DMS153 (cell line): ENCODE data around the gene GPC5.

Experiments used
- DNase-seq: peaks from one replicate; lab custom pipeline; 2025; lab: John Stamatoyannopoulos, UW

GPC5 gene

DNA sequence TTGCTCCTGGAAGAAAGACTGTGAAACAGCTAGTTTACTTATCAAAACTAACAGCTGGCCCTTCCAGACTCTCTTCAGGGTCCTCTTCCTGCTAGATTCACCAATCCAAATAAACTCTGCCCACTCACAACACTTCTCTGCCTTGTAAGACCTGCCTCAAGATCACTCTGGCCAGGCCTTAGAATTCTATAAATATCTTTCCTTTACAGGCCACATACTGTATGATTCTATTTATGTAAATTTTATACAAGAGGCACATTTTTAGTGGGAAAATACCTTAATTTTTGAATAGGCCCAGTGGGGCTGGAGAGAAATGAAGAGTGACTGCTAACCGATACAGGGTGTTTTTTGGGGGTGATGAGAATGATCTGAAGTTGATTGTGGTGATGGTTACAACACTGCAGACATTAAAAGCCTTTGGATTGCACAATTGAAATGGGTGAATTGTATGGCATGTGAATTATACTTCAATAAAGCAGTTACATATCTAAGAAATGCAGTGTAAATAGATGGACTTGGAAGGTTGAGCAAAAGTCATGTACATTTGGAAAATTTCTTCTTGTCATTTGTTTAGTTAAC is 141.8 kb downstream of the GPC5 start:
- DNase-seq: no peak

DNA sequence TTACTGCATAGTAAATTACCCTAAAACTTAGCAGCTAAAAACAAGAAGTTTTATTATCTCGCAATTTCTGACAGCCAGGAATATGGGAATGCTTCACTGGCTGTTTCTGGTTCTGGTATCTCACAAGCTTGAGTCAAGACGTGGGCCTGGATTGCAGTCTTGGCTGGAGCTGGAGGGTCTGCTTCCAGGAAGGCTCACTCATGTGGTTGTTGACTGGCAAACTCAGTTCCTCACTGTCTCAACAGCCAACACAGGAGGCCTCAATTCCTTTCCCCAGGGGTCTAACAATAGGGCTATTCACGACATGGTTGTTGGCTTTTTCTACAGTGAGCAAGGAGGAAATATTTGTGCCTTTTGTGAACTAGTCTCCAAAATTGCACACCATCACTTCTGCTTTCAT is 146.3 kb downstream of the GPC5 start:
- DNase-seq: no peak

DNA sequence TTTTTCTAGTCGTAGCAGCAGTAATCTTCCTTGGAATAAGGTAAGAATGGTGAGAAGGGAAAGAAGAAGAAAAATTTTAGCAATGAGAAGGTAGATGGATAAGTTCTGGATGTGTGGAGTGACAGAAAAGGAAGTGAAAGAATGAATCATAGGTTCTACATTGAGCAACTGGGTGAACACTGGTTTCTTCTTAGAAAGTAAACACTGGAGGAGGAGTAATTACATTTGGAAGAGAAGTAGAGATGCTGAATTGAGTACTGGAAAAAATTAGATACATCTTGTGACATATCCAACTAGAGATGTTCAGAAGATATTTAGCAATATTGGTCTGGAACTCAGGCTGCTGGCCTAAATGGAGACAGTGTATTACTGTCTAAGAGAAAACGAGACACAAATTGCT is 148.5 kb downstream of the GPC5 start:
- DNase-seq: no peak

DNA sequence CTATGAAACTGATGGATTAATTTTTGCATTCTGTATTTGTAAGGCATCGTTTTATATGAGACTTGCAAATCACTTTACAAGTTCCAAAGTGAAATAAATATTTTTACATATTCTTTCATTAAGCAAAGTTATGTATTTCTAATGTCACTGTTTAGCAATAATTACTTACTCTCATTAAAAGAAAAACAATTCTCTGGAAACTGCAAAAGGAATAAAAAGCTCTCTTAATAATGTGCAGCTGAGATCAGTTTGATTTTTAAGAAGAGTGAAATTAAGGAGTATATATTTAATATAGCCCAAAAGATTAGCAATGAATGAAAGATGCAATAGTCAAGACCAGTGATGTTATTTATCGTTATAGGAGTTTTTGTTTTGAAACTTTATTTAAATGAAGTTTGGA is 155.2 kb downstream of the GPC5 start:
- no peak for DNase-seq

DNA sequence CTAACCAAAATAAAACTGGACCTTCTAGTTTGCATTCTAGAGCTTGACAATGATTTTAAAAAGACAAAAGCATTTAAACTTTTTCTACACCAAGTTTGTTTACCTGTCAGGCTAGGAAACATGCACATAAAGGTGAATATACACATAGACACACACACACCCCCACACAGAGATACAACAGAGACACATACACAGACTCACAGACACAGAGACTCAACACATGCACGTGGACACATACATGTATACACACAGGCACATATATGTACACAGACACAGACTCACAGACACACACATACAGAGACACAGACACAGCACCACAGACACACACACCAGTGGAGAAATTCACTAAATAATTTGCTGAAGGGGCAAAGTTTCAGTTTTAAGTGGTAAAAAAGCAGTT is 155.7 kb downstream of the GPC5 start:
- DNase-seq: no peak

DNA sequence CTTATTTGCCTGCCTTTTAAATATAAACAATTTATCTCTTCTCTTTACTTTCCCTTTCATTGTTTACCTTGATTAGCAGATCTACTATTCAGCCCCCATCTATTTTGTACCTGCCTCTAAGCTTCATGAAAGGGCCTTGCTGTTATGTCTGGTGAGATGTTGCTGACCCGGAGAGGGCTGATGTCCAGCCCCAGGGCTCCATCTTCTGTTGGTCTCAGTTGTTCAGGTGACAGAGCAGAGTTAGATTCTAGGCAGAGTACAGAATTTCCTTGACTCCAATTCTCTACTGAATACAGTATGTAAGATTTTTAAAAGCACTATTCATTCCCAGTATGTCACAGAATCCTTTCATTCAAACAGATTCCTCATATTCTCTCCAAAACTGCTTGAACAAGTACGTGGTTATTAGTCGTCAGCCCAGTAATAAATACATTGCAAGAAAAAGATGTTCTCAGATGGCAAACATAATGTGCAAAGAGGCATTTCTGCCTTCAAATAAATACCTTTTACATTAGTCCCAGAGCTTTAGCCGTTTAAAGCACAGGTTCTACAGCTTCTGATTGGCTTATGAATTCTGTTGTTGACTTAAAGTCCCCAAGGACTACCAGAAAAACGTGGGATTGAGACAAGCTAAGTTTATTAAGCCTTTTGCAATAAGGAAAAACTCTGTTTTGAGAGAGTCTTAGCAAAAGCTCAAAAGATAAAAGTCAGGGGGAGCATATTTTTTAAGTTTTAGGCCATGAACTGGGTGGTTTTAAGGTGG is 159.1 kb downstream of the GPC5 start:
- DNase-seq: no peak

DNA sequence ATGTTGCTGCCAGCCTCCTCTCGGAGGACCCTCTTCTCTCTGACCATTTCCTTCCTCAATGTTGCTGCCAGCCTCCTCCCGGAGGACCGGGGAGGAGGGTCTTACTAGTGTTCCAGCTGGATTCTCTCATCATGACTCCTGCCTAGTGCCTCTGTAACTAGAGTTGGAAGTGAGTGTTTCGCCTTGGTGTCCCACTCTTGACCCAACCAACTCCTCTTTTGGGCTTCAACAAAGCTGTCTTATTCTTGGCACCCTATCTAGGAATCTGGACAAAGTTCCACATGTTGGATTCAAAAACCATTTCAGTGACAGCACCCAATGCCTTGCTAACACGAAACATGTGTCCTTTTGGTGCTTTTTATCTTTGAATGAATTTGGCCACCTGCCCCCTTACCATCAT is 165.4 kb downstream of the GPC5 start:
- DNase-seq: no peak

DNA sequence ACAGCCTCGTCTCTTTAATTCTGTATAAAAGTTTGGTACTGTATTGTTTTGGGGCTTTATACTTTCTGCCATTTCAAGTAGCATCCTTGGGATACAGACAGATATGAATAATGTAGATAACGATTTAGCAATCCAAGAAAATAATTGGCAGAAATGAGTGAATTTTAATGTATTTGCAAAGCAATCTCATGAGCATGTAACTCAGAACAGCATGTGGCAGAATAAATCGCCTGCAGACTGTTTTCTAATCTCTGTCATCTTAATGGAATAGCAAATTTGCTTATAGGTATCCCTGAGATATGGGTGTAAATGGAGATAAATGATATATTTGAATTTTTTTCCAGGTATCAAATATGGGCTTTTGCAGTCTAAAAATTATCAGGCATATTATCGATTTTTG is 166.0 kb downstream of the GPC5 start:
- DNase-seq: no peak

DNA sequence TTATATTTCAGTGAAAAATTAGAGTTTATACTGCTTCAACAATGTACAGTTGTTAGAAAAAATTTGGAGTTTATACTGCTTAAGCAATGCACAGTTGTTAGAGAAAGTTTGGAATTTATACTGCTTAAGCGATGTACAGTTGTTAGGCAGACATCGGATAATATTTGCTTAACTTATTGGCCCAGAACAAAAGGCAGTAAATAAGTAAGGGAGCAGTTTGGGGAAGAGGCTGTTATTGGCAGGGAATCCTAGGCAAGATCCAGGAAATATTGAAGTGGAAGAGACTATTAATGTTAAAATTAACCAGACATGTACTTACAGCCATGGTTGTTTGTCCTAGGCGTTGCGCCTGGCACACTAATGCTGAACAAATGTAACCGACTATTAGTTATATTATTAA is 166.9 kb downstream of the GPC5 start:
- no peak for DNase-seq

DNA sequence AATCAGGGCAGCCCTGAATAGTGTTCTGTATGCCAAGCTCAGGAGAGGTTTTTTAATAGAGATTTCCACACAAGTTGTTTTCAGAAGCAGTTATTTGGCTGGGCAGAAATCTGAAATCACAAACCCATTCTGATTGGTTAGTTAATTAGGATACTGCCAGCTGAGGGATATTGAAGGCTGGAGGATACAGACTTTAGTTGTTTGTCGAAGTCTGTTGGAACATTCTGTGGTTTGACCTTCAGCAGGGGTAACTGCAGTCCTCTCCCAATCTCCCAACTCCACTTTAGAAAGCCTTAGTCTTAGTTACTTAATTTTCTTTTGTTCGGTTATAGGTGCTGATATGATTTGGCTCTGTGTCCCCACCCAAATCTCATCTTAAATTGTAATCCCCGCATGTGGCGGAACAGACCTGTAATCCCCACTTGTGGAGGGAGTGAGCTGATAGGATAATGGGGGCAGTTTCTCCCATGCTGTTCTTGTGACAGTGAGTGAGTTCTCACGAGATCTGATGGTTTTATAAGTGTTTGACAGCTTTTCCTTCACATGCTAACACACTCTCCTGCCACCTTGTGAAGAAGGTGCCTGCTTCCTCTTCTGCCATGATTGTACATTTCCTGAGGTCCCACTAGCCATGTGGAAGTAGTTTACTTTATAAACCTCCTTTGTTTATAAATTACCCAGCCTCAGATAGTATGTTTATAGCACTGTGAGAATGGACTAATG is 169.2 kb downstream of the GPC5 start:
- no peak for DNase-seq

DNA sequence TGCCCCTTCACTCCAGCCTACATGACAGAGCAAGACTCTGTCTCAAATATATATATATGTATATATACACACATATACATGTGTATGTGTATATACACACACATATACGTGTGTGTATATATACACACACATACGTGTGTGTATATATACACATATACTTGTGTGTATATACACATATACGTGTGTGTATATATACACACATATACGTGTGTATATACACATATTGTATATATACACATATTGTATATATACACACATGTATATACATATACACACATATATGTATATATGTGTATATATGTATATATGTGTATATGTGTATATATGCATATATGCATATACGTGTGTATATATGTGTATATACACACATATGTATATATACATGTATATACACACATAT is 173.3 kb downstream of the GPC5 start:
- no peak for DNase-seq

DNA sequence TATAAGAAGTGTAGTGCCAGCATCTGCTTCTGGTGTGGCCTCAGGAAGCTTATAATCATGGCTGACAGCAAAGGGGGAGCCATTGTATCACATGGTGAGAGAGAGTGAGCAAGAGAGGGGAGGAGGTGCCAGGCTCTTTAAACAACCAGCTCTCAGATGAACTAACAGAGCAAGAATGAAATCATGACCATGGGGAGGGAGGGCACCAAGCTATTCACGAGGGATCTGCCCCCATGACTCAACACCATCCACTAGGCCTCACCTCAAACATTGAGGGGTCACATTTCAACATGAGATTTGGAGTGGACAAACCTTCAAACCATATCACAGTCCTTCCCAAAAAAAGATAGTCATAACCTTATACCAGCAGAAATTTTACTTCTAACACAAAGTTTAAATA is 174.0 kb downstream of the GPC5 start:
- DNase-seq: no peak

DNA sequence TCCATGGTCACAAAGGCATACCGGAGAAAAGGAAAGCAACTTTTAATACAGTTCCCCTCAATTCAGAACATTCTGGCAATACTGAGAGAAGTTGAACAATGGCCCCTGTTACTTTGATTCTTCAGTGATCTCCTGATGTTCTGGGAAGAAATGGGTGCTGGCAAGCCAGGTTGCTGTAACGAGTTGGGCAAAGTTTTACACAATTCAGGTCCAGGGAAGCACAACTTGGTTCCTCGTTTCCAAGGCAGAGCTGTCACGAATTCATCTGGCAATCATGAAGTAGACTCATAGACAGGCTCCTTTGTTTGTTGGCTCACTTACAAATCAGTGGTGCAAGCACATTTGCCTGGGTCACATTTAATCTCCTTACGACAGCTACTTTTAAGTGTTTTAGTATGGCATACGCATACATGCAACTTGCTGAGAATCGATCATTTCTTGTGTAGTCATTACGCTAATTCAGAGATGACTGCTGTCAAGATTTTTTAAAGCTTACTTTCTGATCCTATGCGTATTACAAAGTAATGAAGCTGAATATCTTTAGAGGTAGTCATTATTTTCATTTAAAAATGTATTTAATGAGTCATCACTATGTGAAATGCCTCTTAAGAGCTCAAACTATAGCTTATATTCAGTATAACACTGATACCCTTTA is 174.7 kb downstream of the GPC5 start:
- DNase-seq: no peak

DNA sequence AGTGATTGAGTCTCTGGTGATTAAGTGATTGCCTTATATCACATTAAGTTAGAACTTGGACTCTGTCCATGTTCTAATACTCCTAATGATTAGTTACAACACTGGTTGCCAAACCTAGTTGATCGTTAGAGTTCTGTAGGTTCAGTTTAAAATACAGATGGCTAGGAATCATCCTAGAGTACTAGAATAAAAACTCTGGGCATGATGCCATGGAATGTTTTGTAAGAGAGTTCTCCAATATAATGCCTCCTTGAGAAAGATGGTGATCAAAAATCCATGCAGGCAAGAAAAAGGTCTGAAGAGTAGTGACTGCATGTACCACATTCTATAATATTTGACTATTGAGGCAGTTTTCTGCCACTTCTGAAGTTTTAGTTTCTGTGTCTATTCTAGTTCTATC is 176.3 kb downstream of the GPC5 start:
- DNase-seq: no peak

DNA sequence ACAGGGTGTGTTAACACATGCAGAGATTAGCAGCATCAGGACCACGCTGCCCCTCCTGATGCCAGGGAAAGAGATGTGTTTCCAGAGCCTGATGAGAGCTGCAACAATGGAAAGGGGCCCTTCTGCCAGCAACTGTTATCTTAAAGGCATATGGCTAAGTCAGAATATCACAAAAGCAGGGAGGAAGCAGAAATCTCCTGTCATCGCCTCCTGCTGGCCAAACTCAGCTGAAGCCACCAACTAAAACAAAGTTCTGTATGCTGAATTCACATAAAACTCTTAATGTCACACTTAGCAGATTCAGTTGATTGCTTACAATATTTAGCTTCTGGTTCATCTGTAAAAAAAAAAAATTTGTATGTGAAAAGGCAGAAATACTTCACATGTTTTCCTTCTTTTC is 178.2 kb downstream of the GPC5 start:
- no peak for DNase-seq

DNA sequence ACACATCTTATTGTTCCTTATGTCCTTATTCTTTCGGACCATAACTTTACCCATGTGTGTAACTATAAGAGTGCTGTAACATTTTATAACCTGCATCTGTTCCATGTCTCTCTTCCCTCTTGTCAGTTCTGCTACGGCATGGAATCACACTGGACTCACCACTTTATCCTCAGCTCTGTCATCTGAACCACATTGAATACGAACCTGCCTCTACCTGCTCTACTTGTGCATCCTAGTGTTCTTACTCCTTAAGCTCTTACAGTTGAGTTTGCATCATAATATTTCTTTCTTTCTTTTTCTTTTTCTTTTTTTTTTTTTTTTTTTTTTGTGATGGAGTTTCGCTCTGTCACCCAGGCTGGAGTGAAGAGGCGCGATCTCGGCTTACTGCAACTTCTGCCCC is 180.9 kb downstream of the GPC5 start:
- DNase-seq: no peak

DNA sequence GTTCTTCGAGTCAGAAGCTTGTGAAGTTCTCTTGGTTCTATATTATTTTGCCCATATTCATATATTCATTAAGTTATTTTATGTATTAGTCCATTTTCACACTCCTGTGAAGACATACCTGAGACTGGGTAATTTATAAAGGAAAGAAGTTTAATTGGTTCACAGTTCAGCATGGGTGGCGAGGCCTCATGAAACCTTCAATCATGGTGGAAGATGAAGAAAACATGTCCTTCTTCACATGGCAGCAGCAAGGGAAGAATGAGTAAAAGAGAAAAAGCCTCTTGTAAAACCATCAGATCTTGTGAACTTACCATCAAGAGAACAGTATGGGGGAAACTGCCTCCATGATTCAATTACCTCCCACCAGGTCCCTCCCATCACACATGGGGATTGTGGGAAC is 182.3 kb downstream of the GPC5 start:
- DNase-seq: no peak

DNA sequence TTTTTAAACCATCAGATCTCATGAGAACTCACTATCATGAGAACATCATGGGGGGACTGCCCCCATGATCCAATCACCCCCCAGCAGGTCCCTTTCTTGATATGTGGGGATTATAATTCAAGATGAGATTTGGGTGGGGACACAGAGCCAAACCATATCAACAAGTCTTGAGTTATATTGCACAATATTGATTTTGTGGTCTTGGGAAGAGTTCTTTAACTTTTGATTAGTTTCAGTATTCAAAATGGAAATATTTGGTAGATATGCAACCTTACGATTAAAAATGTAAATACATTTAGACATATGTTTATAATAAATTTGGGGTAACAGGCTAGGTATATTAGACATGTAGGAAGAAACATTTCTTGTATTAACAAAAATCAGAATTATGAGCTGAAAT is 188.2 kb downstream of the GPC5 start:
- DNase-seq: no peak

DNA sequence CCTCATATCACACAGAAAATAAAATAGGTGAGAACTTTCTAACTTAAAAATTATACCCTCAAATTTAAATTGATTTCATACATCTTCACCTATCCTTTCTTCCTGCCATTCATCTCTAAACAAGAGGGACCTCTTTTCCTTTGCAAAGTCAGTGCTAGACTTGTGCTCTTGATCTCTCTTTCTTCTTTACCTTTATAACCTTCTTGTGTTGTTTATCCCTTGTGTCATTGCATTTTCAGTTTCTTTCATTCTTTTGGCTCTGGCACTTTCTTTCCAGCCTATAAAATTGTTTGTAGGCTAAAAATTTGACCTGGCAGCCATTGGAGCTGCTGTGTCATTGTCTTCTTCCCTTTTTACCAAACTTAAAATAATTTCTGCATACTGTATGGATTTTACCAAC is 190.1 kb downstream of the GPC5 start:
- DNase-seq: no peak

DNA sequence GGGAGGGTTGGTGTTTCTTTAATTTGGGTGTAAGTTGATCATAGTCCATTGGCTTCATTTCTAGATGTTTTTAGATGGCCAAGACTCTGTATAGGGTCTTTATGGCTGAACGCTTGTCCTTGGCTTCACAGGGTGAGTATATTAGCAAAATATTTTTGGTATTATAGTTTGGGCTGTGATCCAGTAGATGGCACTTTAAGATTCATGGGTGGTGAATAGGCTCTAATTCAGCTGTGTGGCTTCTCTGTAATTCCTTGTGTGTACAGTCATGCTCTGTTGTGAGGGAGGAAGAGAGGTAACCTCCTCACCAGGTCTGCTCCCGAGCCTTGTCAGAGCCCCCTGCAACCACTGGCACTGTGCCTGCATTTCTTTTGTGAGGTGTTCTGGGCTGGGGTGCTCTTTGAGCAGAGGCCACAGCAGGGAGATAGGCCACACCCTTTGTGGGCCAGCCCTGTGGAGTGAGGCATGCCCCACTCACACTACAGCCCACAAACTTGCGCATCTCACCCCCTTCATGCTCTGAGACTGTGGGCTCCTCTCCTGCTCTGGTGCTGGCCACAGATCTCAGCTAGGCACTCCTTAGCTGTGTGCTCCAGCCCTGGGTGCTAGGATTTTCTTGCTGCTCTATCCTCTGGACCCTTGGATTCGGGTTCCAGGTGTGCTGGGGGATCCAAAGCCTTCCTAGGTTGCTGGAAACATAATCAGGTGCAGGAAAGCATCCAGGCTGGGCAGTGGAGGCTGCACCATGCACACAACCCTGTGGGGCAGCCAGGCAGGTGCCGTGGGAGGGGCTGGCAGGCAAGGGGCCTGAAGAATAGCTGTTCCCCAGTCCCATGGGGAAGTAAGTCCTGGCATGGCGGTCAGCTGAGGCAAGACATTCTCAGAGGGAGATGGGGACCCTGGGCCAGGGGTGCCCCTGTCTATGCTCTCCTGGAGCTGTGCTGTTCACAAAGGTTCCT is 193.9 kb downstream of the GPC5 start:
- no peak for DNase-seq

DNA sequence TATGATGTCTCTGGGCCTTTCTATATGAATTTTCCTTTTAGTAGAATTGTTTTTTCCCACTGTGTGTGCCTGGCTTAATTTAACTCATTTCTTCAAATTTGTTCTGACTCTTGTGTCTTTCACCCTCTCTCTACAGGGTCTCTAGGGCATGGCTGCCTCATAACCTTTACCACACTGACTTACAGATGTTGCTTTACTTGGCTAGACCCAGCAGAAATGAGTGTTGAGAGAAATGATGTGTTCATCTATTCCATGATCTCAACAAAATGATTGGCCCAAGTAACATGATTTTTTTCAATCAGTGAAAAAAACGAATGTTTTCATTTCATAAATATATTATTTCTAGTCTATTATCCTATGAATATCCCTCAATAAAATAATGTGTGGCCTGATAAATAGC is 195.0 kb downstream of the GPC5 start:
- DNase-seq: no peak

DNA sequence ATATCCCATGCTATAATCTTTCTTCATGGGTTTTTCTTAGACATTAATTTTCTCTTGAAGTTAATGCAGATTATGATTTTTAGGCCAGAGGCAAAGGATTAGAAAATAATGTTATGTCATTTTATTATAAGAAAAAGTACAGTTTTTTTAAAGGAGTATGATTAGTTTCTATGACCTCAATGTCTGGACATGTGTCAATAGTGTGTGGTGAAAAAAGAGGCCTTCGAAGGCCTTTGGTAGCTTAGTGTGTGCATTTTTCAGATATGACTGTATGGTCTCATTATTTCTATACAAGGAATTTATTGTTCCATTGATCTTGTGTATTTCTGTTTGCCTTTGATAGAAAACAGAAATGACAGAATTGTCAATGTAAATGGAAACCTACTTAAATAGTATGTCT is 195.6 kb downstream of the GPC5 start:
- no peak for DNase-seq
